Left hindlimb (tissue), 1 donor: Measurements from ENCODE around the gene ZNF135.

Source experiments
- DNase-seq: peaks from one replicate; pipeline ENCODE4 v3.0.0-alpha.2; 2018

Gene ZNF135

DNA sequence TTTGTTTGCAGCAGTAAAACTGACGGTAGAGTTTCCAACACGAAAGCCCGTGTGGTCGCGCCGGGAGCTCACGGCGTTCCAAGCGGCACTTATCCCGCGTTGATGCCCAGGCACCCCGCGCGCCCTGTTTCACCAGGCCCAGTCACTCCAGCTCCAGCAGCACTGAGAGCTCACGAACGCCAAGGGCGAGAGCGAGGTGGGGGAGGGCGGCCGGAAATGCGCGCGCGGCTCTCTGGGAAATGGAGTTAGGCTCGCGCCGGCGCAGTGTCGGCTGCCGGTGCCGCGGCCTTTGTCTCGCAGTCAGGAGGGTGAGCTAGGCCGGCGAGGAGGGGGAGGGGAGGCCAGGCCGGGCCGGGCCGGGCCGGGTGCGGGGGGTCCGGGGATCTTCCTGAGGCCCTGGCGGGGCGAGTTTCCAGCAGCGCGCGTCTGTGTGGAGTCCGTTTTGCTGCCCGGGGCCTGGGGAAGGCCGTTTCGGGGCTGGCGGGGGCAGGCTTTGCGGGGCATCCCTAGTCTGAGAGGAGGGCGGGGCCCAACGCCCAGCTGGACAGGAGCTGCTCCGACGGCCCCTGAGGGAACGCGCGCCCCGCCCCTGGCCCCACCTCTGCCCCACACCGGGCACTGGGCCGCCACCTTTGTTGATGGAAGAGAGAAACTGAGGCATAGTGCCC is at the start of gene ZNF135:
Gene ZNF135, plus strand, starts transcription at position 280 of the 668 bp plus-strand sequence. CDS start 721 bp downstream, outside the sequence.
- DNase-seq: peak; percentile 95

GRCh38 chr19:58009301-58009665 is 49.8 kb upstream of the ZNF135 start:
- DNase-seq: no peak

DNA sequence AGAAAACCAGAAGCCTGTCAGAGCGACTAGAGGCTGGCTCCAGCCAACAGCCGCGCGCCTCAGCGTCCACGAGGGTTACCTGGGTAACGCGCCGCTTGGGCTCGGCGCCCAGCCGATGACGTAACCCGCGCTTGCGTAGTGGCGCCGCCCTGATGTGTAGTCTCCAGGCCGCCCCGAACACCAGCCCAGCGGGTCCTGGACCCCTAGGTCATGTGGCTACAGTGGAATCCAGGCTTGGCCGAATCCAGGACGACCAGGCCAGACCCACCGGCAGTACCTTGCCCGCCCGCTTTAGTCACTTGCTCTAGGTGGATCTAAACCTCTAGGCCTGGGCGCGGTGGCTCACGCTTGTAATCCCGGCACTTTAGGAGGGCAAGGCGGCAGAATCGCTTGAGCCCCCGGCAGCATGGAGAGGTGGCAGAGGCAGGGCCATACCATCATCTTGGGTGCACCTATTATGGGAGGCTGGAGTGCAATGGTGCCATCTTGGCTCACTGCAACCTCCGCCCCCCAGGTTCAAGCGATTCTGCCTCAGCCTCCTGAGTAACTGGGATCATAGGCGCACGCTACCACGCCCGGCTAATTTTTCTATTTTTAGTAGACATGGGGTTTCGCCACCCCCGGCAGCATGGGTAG is 49.3 kb upstream of the ZNF135 start:
- DNase-seq: peak; percentile 95

GRCh38 chr19:58010507-58010906 is 48.6 kb upstream of the ZNF135 start:
- DNase-seq: no peak

DNA sequence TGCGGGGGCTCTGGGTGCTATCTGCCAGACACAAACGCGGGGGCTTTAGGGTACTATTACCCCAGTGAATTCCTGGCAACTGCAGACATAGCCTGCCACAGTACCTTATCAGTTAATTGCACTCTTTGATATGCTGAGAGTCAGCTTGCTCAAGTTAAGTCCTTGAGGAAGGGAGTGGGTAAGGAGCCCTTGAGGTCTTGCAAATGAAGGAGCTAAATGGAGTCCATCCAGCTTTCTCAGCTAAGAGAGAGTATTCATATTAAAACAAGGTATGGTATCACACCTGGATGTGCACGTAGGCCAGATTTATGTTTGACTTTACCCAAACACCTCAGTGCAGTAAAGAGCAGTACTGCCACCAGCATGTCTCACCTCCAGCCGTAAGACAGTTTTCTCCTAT is 44.9 kb upstream of the ZNF135 start:
- DNase-seq: no peak

DNA sequence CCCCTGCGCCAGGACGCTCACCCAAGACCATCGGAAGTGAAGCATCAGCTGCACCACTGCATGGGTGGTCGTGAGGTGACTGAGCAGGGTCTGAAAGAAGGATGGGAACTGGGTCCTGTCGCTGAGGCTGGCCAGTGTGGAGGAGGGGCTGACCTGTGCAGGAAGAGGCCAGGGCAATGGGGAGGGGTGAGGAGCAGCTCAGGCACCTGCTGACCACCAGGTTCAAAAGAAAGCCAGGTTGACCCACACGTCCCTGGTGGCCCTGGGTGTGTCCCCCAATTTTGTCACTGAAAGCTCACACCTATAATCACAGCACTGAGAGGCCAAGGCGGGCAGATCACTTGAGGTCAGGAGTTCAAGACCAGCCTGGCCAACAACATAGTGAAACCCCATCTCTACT is 39.0 kb upstream of the ZNF135 start:
- no peak for DNase-seq

DNA sequence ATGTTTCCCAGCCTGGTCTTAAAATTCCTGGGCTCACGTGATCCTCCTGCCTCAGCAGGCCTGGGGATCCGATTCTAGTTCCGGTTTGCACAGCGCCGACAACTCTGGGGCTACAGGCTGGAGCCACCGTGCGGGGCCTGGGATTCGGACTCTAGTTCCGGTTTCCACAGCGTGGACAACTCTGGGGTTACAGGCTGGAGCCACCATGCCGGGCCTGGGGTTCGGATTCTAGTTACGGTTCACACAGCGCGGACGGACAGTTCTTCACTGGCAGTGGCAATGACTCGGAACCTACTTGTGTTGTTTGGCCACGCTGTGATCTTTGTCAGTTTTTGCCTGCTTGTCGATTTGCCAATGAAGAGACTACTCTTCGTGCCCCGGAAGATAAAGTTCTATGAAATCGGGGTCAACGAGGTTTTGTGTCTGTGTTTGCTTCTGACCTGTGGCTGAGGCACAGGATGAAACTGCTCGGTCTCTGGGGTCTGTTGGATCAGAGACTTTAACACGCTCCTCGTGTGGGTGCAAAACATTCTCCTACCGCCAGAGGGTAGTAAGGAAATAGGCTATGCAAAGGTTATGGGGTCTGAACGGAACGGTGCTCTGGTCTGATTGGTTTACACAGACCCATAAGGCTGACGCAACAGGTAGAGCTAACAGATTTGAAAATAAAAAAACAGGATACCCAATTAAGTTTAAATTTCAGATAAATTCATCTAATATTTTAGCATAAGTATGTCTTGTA is 37.4 kb upstream of the ZNF135 start:
- peak; percentile 72 for DNase-seq

- no peak for DNase-seq
These were observed 36.8 kb upstream of the ZNF135 start for GRCh38 chr19:58022283-58022660.

DNA sequence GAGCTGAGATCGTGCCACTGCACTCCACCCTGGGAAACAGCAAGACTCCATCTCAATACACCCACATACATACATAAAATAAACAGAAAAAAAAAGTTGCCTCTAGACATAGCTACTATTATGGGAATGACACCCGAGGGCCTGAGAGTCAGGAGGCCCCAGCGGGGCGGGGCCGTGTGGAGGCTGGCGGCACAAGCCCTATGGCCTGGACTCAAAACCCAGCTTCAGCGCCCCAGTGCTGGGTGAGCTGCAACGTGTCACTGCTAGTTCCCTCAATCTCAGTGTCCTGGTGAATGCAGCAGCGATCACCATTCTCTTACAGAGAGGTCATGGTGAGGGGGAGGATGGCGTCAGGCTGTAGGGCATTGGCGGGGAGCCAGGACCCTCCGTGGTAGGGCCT is 34.4 kb upstream of the ZNF135 start:
- DNase-seq: no peak

- peak; percentile 95 for DNase-seq
These were observed 25.2 kb upstream of the ZNF135 start, which contains the start of gene ZSCAN1 for GRCh38 chr19:58033741-58034476. TSS of gene ZSCAN1 (plus strand) at chr19:58034025. CDS start at chr19:58037837, 3,812 bp downstream.

GRCh38 chr19:58034477-58034793 is 24.6 kb upstream of the ZNF135 start:
- peak; percentile 54 for DNase-seq

- no peak for DNase-seq
These were observed 23.2 kb upstream of the ZNF135 start for GRCh38 chr19:58035863-58036262.

DNA sequence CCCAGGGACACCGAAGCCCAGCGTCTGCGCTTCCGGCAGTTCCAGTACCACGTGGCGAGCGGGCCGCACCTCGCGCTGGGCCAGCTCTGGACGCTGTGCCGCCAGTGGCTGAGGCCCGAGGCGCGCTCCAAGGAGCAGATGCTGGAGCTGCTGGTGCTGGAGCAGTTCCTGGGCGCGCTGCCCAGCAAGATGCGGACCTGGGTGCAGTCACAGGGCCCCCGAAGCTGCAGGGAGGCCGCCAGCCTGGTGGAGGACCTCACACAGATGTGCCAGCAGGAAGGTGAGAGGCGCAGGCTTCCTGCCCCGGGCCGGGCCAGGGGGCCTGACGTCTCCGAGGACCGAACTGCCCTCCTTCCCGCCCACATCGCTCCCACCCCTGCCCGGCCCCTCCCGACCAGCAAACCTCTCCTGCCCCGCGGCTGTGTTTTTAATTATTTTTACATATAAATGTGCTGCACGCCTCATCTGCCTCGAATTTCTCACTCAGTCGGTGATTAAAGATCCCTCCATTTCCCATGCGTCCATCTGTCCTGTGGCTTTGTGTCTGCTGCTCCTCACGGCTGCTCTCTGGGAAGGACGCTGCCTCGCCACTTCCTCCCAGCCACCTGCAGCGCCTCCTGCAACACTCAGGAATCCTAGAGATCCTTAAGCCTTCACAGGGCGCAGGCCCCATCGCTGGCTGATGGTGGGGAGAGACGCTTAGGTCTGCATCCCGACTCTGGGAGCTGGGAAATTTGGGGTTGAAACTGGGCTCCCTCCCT is 21.0 kb upstream of the ZNF135 start:
- DNase-seq: no peak

- DNase-seq: no peak
These were observed 20.3 kb upstream of the ZNF135 start for GRCh38 chr19:58038688-58039204.

DNA sequence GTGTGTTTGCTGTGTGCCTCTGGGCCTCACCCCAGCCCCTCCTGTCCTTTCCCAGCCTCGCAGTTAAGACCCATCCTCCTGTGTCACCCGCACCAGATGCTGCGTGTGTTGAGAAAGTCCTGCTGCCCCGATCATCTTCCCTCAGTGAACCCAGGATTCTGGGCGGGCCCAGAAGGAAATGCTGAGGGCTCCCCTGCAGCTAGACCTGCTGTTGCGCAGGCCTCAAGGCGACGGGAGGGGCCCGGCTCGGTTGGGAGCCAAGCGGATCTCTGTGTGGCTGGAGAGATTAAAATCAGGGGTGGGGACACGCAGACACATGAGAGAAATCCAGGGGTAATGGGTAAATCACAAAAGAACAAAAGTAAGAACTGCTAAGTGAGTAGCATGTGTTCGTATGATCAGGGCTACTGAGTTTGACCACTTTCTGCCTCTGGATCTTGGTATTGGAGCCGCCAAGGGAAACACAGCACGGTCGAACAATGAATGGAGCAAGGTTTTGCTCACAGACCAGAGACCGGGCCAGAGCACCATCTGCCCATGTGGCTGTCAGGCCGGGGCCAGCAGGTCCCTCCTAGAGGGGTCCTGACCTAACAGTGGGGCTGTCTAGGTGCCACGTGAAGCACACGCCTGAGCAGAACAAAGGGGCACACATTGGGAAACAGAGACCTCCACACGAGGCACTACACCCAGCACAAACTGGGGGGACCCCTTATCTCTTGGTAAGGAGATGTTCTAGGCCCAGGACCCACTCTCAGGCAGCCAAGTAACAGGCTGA is 18.1 kb upstream of the ZNF135 start:
- DNase-seq: no peak

GRCh38 chr19:58042495-58043340 is 16.4 kb upstream of the ZNF135 start:
- DNase-seq: no peak

DNA sequence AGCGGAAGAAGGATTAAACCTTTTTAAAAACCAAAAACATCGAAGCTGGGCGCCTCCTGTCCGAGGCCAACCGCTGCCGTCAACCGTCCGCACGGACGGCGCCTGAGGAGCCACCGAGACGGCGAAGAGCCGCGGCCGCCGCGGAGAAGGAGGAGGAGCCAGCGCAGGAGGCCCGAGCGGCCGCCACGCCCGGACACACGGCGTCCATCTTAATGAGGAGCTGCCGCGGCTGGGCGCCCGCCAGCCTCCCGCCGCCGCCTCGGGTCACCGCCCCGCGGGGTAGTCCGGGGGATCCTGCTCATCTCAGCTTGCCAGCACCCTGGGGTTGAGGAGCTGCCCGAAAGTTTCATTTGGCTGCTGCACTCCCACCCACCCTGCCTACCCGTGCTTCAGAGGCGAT is 14.7 kb upstream of the ZNF135 start:
- DNase-seq: no peak

- DNase-seq: no peak
These were observed 14.2 kb upstream of the ZNF135 start for GRCh38 chr19:58044886-58045285.

DNA sequence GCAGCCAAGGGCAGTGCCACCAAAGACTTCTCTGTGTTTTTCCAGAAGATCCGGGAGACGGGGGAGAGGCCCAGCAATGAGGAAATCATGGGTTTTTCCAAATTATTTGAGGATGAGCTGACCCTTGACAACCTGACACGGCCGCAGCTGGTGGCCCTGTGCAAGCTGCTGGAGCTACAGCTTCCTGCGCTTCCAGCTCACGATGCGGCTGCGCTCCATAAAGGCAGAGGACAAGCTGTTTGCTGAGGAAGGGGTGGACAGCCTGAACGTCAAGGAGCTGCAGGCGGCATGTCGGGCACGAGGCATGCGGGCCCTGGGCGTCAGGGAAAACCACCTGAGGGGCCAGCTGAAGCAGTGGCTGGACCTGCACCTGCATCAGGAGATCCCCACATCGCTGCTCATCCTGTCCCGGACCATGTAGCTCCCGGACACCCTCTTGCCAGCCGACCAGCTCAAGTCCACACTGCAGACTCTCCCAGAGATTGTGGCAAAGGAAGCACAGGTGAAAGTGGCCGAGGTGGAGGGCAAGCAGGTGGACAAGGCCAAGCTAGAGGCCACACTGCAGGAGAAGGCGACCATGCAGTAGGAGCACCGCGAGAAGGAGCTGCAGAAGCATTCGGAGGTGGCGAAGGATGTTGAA is 13.6 kb upstream of the ZNF135 start:
- DNase-seq: no peak

DNA sequence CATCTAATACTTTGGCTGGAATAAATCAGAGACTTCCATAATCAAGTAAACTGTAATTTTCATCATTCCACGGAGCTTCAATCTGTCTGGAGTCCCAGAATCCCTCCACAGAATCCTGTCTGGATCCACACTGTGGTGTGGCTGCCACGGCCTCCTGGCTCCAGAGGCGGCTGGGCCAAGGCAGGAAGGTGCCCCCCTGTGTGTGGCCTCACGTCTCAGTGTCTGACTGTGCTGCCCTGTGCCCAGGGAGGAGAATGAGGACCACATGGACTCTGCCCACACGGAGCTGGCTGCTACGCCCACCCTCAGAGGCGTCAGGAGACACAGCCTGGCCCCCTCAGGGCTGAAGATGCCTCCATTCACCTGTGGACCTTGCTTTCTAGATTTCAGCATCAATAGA is 12.2 kb upstream of the ZNF135 start:
- DNase-seq: no peak
